HG03280 (cell line): ENCODE data around the gene NLRP3.
"Not testable (repeated sequence)": the region's sequence is repeated elsewhere in the genome, so short reads cannot be mapped to it uniquely, and the experiment has no call there.

ENCODE experiments used
- ATAC-seq: cut with Tn5 transposase; IDR thresholded peaks from one replicate; pipeline ENCODE4 v1.9.1; 2021; ENCODE audit warnings: mild to moderate bottlenecking, moderate library complexity; ENCODE audit not compliant: unreplicated experiment

The NLRP3 gene

DNA sequence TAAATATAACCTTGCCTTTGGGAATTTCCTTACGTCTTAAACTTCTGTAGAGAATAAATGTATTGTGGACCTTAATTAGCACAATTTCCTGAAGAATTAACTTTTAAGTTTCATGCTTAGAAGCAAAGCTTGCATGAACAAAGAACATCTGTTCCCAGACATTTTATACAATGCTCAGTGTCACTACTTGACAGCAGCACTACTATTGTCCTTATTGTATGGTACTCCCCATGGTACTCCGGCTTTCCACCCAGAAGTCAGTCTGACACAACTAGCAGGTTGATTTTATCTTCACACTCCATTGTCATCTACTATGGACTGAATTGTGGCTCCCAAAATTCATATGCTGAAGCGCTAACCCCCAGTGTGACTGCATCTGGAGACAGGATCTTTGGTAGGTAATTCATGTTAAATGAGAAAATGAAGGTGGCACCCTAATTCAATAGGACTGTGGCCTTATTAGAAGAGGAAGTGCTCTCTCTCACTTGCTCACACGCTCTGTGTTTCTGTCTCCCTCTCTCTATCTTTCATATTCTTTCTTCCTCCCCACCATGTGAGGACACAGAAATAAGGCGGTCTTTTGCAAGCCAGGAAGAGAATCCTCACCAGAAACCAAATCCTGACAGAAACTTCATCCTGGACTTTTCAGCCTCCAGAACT lies 52.6 kb downstream of the NLRP3 start:
- ATAC-seq = no peak

DNA sequence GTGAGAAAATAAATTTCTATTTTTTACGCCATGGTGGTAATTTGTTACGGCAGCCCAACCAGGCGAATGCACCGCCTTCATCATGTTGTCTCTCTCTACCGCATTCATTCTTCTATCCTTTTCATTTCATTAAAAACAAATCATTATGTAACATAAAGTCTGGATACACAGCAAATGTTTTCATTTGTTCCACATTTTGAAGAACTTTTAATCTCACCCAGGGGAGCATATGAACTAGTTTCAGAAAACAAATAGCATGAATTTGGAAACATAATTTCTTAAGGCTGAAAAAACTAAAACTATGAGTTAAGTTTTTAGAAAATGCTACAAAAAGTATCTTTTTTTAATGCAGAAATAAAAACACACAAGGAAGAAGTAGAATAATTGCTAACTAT lies 53.2 kb downstream of the NLRP3 start:
- no peak for ATAC-seq

DNA sequence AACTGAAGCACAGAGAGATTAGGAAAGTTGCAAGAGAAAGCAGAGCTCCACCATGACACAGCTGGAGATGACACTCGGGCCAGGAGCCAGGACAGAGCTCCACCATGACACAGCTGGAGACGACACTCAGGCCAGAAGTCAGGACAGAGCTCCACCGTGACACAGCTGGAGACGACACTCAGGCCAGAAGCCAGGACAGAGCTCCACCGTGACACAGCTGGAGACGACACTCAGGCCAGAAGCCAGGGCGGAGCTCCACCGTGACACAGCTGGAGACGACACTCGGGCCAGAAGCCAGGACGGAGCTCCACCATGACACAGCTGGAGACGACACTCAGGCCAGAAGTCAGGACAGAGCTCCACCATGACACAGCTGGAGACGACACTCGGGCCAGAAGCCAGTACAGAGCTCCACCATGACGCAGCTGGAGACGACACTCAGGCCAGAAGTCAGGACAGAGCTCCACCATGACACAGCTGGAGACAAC lies 55.0 kb downstream of the NLRP3 start:
- ATAC-seq = not testable (repeated sequence)

DNA sequence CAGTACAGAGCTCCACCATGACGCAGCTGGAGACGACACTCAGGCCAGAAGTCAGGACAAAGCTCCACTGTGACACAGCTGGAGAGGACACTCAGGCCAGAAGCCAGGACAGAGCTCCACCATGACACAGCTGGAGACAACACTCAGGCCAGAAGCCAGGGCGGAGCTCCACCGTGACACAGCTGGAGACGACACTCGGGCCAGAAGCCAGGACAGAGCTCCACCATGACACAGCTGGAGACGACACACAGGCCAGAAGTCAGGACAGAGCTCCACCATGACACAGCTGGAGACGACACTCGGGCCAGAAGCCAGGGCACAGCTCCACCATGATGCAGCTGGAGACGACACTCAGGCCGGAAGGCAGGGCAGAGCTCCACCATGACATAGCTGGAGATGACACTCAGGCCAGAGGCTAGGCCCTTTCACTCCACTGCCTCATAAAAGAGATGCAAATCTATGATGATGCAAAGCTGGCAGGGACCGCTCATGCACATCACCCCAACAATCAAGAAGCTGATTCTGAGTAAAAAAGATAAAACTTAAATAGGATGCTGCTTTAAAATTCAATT lies 55.6 kb downstream of the NLRP3 start:
- no peak for ATAC-seq

- no peak for ATAC-seq
These were observed 56.1 kb downstream of the NLRP3 start for GRCh38 chr1:247472035-247472434.

DNA sequence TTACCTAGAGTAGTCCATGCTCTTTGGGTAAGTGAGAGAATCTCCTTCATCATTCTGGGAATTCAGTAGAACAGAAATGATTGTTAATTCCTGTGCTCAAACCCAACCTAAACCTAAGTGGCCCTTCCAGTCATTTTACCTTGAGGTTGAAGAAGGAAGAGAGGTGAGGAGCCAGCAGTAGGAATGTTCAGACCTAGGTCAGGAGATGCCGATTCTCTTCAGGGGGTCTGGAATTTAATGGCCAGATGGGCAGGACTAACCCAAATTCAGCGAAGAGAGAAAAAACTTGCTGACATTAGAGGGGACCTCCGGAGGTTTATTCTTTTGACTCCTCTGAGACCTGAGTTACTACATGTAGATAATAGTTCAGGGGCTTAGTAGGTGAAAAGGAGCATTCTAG lies 58.4 kb downstream of the NLRP3 start:
- no peak for ATAC-seq

DNA sequence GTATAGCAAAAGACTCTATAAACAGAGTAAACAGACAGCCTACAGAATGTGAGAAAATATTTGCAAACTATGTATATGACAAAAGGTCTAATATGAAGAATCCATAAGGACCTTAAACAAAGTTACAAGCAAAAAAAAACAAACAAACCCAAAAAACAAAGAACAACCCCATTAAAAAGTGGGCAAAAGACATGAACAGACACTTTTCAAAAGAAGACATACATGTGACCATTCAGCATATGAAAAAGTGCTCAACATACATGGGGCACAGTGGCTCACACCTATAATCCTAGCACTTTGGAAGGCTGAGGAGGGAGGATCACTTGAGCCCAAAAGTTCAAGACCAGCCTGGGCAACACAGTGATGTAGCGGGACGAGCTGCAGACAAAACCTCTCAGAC lies 59.8 kb downstream of the NLRP3 start:
- ATAC-seq = no peak

DNA sequence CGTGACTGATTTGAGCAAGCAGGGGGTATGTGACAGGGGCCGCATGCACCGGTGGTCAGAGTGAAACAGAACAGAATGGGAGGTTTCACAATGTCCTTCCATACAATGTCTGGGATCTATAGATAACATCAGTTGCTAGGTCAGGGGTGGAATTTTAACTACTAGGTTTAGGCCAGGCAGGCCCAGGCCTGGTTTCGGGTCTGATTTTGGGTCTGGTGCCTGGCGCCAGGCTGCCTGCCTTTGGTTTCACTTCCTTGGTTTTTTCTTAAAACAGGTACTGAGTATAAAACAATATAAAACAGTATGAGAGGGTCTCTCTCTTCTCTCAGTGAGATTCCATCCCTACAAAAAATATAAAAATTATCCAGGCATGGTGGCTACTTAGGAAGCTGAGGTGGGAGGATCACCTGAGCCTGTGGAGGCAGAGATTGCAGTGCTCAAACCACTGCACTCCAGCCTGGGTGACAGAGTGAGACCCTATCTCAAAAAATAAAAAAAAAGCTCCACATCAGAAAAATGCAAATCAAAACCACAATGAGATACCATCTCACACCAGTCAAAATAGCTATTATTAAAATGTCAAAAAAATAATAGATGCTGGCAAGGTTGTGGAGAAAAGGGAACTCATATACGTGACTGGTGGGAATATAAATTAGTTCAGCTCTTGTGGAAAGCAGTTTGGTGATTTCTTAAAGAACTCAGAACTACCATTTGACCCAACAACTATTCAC lies 60.5 kb downstream of the NLRP3 start:
- ATAC-seq = peak; percentile 53

DNA sequence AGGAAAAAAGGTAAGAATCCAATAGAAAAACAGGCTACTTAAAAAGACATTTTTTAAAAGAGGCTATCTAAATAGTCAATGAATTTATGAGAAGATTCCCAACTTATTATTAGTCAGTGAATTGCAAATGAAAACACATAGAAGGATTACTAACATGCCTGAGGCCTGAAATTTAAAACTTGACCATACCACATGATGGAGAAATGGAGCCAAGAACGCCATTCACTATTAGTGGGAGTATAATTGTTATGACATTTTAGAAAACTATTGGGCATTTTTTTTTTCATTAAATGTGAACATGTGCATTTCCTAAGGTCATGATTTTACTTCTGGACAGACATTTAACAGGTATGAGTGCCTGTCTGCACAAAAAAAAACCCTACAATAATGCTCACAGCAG lies 66.8 kb downstream of the NLRP3 start:
- ATAC-seq = no peak

DNA sequence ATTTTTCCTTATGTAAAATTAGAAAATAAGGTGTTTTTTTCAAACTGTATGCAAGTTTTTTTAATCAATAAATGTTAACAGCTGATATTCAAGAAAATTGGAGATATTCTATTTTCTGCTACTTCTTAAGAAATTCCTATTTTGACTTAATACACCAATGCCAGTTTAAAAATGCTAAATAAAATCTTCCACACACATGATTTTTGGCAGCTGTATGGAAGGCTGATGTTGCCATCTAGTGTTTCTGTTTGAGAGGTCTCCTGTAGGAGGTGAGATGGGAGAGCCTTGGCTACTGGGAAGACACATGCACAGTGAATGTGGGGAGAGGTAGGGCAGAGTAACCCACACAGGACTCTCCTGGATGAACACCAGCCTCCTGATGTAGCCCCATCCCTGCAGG lies 71.1 kb downstream of the NLRP3 start:
- peak; percentile 72 for ATAC-seq

DNA sequence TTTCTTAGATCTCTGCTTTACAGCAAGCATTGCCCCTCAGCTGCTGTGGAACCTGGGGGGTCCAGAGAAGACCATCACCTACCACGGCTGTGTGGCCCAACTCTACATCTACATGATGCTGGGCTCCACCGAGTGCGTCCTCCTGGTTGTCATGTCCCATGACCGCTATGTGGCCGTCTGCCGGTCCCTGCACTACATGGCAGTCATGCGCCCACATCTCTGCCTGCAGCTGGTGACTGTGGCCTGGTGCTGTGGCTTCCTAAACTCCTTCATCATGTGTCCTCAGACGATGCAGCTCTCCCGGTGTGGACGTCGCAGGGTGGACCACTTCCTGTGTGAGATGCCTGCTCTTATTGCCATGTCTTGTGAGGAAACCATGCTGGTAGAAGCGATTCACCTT lies 75.4 kb downstream of the NLRP3 start:
- ATAC-seq = no peak

- no peak for ATAC-seq
These were observed 77.1 kb downstream of the NLRP3 start for GRCh38 chr1:247493106-247493505.

DNA sequence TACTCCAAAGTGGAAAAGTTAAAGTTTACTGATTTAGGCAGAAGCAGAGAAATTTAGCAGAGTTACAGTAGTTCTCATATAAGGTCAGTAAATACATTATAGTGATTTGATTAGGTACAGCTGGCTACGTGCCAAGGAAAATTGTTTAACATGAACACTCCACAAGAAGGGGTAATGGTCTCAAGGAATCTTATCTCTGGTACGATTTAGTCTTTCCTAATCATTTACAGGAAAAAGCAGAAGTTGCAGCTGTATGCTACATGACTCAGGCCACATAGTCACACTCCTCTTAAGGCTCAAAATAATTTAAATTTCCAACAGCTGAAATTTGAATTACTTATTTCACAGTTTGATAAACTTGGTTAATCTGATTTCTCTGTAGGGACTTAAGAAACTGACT lies 78.8 kb downstream of the NLRP3 start:
- no peak for ATAC-seq

DNA sequence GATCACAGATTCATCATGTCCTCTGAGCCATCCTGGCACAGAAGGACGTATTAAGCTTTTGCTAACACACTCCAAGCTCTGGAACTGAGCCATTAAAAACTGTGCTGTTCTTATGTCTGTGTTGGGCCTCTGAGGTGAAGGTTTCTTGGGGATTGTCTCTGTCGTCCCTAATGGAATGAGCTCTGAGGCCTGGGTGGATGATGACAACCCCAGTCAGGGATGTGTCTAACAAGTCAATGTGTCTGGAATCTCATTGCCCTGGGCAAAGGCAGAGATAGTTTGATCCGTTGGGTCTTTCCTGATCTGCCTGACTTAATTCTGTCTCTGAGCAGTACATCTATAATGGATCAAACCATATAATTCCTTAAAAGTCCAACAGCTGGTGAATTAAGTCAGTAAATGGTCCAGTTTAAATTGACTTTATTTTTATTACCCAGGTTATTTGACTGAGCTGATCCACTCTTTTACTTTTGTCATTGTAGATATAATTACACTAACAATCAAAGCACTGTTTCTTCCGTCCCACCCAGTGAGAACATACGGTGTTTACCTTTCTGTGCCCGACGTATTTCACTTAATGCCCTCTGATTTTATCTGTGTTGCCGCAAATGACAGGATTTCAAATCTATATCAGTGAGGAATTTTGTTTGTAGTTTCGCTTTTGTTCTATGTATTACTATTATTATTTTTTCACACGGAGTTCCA lies 80.8 kb downstream of the NLRP3 start:
- no peak for ATAC-seq
